Natural killer cell (primary cell): ENCODE measurements around the gene CCNL2. TPM values are rescaled to one million over a fixed set of nuclear protein-coding genes. Genes with fewer than 3 reads are reported as not detected.
A peak's percentile ranks its signal among the peaks of the same experiment; 100 is the strongest.

ENCODE experiments used
- ATAC-seq, 3 donors: fragments of 150-1000 bp in 2 of 3; fragments of 200-7000 bp in 1 of 3; cut with Tn5 transposase; 1 replicate in 1 of 3; 2 replicates in 2 of 3; pipeline ENCODE4 v1.10.0; 2021; ENCODE audit warnings: mild to moderate bottlenecking in 2 of 3, moderate library complexity in 2 of 3
- DNase-seq, 2 donors: peaks; one replicate each; pipeline versions ENCODE4 v3.0.0 to v3.0.0-alpha.2; 2013 to 2021; ENCODE audit warnings: mixed read lengths in 1 of 2
- H3K27ac ChIP-seq: one replicate; pipeline ENCODE4 v1.5.1; 2013; ENCODE audit warnings: mild to moderate bottlenecking, low read length
- H3K27me3 ChIP-seq: one replicate; pipeline ENCODE4 v1.6.1; 2013; ENCODE audit warnings: low read length; ENCODE audit not compliant: control insufficient read depth, insufficient read depth
- H3K36me3 ChIP-seq: one replicate; pipeline ENCODE4 v1.6.1; 2013; ENCODE audit warnings: low read length; ENCODE audit not compliant: control insufficient read depth, insufficient read depth
- H3K4me1 ChIP-seq: one replicate; pipeline ENCODE4 v1.6.1; 2013; ENCODE audit warnings: low read length; ENCODE audit not compliant: control insufficient read depth, insufficient read depth
- H3K4me3 ChIP-seq: one replicate; pipeline ENCODE4 v1.5.1; 2013; ENCODE audit warnings: low read length
- H3K9me3 ChIP-seq: one replicate; pipeline ENCODE4 v1.6.1; 2013; ENCODE audit warnings: low read length; ENCODE audit not compliant: control insufficient read depth, insufficient read depth
- H3K27ac Mint-ChIP-seq, 2 donors: one replicate each; pipeline ENCODE4 v1.8.0; 2022; ENCODE audit warnings: mild to moderate bottlenecking in 2 of 2, mixed read lengths in 2 of 2, moderate library complexity in 1 of 2
- H3K27me3 Mint-ChIP-seq, 2 donors: one replicate each; pipeline ENCODE4 v1.8.0; 2022; ENCODE audit warnings: low read depth in 2 of 2, mixed read lengths in 2 of 2
- H3K36me3 Mint-ChIP-seq: one replicate; pipeline ENCODE4 v1.8.0; 2022; ENCODE audit warnings: mixed read lengths
- H3K4me1 Mint-ChIP-seq, 2 donors: one replicate each; pipeline ENCODE4 v1.8.0; 2022; ENCODE audit warnings: mixed read lengths in 2 of 2
- H3K4me3 Mint-ChIP-seq: one replicate; pipeline ENCODE4 v1.8.0; 2022; ENCODE audit warnings: mild to moderate bottlenecking, moderate library complexity, mixed read lengths
- H3K9me3 Mint-ChIP-seq, 2 donors: one replicate each; pipeline ENCODE4 v1.8.0; 2022; ENCODE audit warnings: mixed read lengths in 2 of 2
- WGBS: methylation state at CpG from one replicate; pipeline ENCODE4 v1.1.7; 2013; ENCODE audit warnings: missing lambda C conversion rate; ENCODE audit not compliant: insufficient coverage; 5-methylcytosine and 5-hydroxymethylcytosine counted together
- intact Hi-C: fragments of 100-400 bp; cut with micrococcal nuclease; formaldehyde crosslinking; loops from one replicate; pipeline ENCODE4 v1.14.2; 2022
- total RNA-seq, 4 donors: library from RNA; stranded (reverse); fragments of 120-200 nt in 1 of 4; gene quantifications; one replicate each; pipeline versions ENCODE4 v1.2.3 to v1.2.4, GENCODE V29; 2013 to 2022
- TF ChIP-seq, protein P1 (sequence below): fragments of 200-600 bp; IDR thresholded peaks from one replicate; pipeline ENCODE4 v1.8.0; 2022; ENCODE audit warnings: antibody characterized with exemption

Gene CCNL2
- total RNA-seq, 3 donors from 2014 or later (not counting 1 experiment from before 2014, with no cell fraction given) = 253 to 281 (median 274) TPM

DNA sequence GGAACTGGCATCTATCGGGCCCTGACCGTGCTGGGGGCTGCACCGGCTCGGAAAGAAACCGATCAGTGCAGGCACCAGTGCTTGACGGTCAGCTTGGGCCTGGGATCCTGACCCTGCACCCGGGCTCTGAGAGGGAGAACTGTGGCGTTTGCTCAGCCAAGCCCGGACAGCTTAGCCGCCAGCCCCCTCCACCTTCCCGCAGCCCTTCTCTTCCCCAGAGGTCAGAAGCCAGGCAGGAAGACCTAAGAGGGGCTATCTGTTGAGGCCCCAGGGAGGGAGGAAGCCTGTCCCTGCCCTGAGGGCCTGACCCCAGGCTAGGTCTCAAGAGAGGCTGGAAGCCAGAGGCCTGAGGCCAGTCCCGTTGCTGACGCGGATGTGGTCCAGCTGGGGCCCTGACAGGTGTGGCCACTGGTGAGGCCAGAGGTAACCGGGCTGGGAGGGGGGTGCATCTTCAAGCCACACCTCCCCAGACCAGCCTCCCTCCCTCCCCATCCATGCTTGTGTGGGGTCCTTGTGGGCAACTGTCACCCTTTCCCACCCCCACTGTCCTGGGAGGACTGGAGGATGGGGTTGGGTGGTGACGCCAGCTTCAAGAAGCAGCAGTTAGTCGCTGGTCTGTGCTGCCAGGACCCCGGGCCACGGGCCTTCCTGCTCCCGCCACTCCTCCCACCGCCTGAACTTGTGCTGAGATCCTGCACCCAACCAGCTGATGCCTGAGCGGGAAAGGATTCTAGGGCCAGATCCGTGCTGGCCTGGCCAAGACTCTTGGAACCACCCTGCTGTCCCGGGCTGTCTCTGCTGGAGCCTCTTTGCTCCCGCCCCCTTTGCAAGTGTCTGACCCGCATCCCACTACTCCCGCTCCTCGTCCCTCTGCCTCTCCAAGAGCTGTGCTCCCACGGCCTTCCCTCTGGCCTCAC is 47.4 kb downstream of the CCNL2 start:
- ATAC-seq (no peak), DNase-seq (no peak)
- intact Hi-C loops = no loop called here
- H3K9me3 ChIP-seq = no peaks in the 10 kb centered on the region
- WGBS = 87% methylated on average over 29 of the region's 29 CpGs
- Mint-ChIP-seq H3K36me3 (no peaks in the 10 kb centered on the region), H3K27me3 (peaks cover 0 to 3% of the 10 kb centered on the region in 2 donors), H3K4me3 (peak overlapping the region; percentile 60), H3K9me3 (no peaks in the 10 kb centered on the region), H3K4me1 (peaks cover 0 to 30% of the 10 kb centered on the region in 2 donors), H3K27ac (peak overlapping the region in 1 of 2 donors; percentile 40)
- H3K4me1 ChIP-seq = peaks cover 36% of the 10 kb centered on the region
- H3K27ac ChIP-seq = no peak overlapping the region
- no peak overlapping the region for H3K4me3 ChIP-seq
- peaks cover 18% of the 10 kb centered on the region for H3K27me3 ChIP-seq
- no peaks in the 10 kb centered on the region for H3K36me3 ChIP-seq
- TF ChIP-seq, protein P1, sequence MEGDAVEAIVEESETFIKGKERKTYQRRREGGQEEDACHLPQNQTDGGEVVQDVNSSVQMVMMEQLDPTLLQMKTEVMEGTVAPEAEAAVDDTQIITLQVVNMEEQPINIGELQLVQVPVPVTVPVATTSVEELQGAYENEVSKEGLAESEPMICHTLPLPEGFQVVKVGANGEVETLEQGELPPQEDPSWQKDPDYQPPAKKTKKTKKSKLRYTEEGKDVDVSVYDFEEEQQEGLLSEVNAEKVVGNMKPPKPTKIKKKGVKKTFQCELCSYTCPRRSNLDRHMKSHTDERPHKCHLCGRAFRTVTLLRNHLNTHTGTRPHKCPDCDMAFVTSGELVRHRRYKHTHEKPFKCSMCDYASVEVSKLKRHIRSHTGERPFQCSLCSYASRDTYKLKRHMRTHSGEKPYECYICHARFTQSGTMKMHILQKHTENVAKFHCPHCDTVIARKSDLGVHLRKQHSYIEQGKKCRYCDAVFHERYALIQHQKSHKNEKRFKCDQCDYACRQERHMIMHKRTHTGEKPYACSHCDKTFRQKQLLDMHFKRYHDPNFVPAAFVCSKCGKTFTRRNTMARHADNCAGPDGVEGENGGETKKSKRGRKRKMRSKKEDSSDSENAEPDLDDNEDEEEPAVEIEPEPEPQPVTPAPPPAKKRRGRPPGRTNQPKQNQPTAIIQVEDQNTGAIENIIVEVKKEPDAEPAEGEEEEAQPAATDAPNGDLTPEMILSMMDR = no peak

DNA sequence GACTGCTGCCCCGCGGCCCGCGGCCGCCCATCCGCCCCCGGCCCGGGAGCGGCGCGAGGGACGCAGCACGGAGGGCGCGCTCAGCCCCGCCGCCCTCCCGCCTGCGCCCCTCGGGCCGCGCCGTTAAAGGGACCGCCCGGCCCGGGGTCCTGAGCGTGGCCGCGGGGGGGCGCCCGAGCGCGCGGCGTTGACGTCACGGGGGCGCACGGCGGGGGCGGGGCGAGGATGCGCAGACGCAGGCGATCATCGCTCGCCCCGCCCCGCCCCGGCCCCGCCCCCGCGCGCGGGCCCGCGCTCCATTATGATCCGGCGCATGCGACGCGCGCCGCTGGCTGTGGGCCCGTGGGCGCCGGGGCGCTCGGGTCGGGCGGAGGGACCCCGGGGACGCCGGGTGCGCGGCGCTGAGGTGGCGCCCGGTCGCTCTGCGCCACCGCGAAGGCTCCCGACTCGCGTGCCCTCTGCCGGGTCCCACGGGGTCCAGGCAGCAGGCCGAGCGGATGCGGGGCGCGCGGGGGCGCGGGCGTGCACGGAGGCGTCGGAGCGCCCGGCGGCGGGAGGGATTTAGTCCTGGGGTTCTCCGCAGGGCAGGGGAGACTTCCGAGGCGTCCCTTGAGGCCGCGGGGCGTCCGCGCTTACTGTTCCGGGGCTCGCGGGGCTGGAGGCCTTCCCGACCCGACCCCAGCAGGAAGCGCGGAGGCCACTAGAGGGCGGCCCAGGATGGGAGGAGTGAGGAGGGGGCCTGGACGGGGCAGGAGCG is 49.7 kb downstream of the CCNL2 start, which contains the start of gene DVL1:
TSS of gene DVL1 (minus strand) at position 163 of the 757 bp plus-strand sequence. CDS start 353 bp downstream, outside the sequence.
- peaks cover 18% of the 10 kb centered on the region for H3K27me3 ChIP-seq
- peak; percentile 77 to 83 for DNase-seq
- Mint-ChIP-seq H3K36me3 (no peaks in the 10 kb centered on the region), H3K4me1 (peaks cover 0 to 35% of the 10 kb centered on the region in 2 donors), H3K4me3 (peak within 1 kb of the TSS; percentile 79), H3K9me3 (no peaks in the 10 kb centered on the region), H3K27me3 (peaks cover 0 to 3% of the 10 kb centered on the region in 2 donors), H3K27ac (peak within 1 kb of the TSS in 1 of 2 donors; percentile 53)
- no peaks in the 10 kb centered on the region for H3K36me3 ChIP-seq
- H3K9me3 ChIP-seq = no peaks in the 10 kb centered on the region
- WGBS = under 1% methylated on average over 117 of the region's 122 CpGs
- H3K4me1 ChIP-seq = peaks cover 34% of the 10 kb centered on the region
- peak within 1 kb of the TSS; percentile 45 for H3K27ac ChIP-seq
- intact Hi-C loops = no loop called here
- H3K4me3 ChIP-seq = peak within 1 kb of the TSS; percentile 47
- ATAC-seq = peak; percentile 83 to 93 (median 83)
- TF ChIP-seq, protein P1 = peak; percentile 26

DNA sequence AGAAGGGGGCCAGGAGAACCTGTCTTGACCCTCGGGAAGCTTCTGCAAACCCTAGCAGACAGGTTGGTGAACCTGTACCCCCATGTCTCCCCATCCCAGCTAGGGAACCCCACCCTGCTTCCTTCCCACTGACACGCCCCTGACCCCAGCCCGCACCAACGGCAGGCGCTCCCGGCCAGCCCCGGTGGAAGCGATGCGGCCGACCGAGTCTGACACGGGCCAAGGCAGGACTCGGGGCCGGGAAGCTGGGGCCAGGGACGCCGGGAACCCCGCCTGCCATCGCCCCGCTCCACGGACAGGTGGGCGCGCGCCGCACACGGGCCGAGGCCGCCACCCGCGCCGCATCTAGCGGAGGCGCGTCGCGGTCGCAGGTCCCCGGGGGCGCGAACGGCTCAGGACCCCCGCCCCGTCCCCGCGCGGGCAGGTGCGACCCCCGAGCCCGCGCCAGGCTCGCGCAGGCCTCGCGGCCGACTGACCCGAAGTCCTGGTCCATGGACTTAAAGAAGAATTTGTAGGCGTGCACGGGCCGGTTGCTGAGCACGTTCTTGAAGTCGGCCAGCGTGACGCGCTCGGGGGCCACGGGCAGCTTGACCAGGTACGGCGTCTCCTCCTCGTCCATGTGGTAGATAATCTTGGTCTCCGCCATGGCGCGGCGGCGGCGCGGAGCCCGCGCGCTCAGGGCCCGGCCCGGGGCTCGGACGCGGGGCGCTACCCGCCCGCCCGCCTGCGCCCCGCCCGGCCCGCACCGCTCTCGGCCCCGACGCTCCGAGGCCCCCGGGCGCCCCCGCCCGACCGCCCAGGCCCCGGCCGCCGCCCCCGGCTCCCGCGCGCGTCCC is 50.5 kb downstream of the CCNL2 start:
- TF ChIP-seq, protein P1 = no peak
- H3K27ac ChIP-seq = no peak overlapping the region
- peaks cover 0 to 32% of the 10 kb centered on the region in 2 donors for H3K4me1 Mint-ChIP-seq
- H3K4me3 ChIP-seq = peak overlapping the region; percentile 47
- no peaks in the 10 kb centered on the region for H3K9me3 ChIP-seq
- H3K9me3 Mint-ChIP-seq = no peaks in the 10 kb centered on the region
- H3K27ac Mint-ChIP-seq = peak overlapping the region in 1 of 2 donors; percentile 53
- H3K27me3 Mint-ChIP-seq = peaks cover 0 to 3% of the 10 kb centered on the region in 2 donors
- no peaks in the 10 kb centered on the region for H3K36me3 Mint-ChIP-seq
- under 1% methylated on average over 109 of the region's 109 CpGs for WGBS
- peak in 1 of 2 donors; percentile 31 for DNase-seq
- peak; percentile 39 to 45 (median 45) for ATAC-seq
- H3K4me1 ChIP-seq = peaks cover 27% of the 10 kb centered on the region
- intact Hi-C loops = no loop called here
- peaks cover 15% of the 10 kb centered on the region for H3K27me3 ChIP-seq
- peak overlapping the region; percentile 79 for H3K4me3 Mint-ChIP-seq
- no peaks in the 10 kb centered on the region for H3K36me3 ChIP-seq
